Panc1 (cell line): ENCODE measurements around the gene OLFML1. TPM values are rescaled to one million over a fixed set of nuclear protein-coding genes. Genes with fewer than 3 reads are reported as not detected.

Experiments
- ATAC-seq: fragments of 200-7000 bp; cut with Tn5 transposase; 2 replicates; pipeline ENCODE4 v1.9.1; 2020; ENCODE audit warnings: mild to moderate bottlenecking, moderate library complexity
- BruUV-seq: library from RNA; stranded (reverse); fragments of 400-500 nt; replicated peaks from 2 replicates; lab custom pipeline; 2021; lab: Mats Ljungman, UMichigan
- CTCF ChIA-PET: fragments of 300-600 bp; sonication (Branson Sonifier 250); formaldehyde crosslinking; loops from one replicate; lab custom pipeline; 2022; ENCODE audit warnings: antibody characterized with exemption; lab: Charles Lee
- POLR2A ChIA-PET: fragments of 300-600 bp; sonication (Branson Sonifier 250); formaldehyde crosslinking; loops from one replicate; lab custom pipeline; 2022; ENCODE audit warnings: antibody characterized with exemption; lab: Charles Lee
- DNase-seq: peaks from one replicate; pipeline ENCODE4 v3.0.0-alpha.2; 2010; ENCODE audit warnings: low read depth, low spot score
- H3K27ac ChIP-seq: 2 replicates; pipeline ENCODE4 v1.5.1; 2011; ENCODE audit warnings: mild to moderate bottlenecking, low read length, inconsistent platforms
- H3K27me3 ChIP-seq: fragments of 200-500 bp; sonication (Bioruptor generic); 2 replicates; pipeline ENCODE4 v1.6.0; 2014; ENCODE audit warnings: low read length, inconsistent platforms; ENCODE audit not compliant: control insufficient read depth, insufficient read depth
- H3K36me3 ChIP-seq: fragments of 200-500 bp; sonication (Bioruptor generic); 2 replicates; pipeline ENCODE4 v1.5.1; 2014; ENCODE audit warnings: inconsistent platforms, mild to moderate bottlenecking, low read length, moderate library complexity; ENCODE audit not compliant: control insufficient read depth, insufficient read depth
- H3K4me1 ChIP-seq: 2 replicates; pipeline ENCODE4 v1.5.1; 2011; ENCODE audit warnings: inconsistent platforms, mild to moderate bottlenecking, low read length, moderate library complexity; ENCODE audit not compliant: control insufficient read depth, insufficient read depth
- H3K4me3 ChIP-seq, 2 experiments: 2 replicates each; pipeline ENCODE4 v1.5.1; 2011 to 2012; ENCODE audit warnings: low read depth in 2 of 2, low read length in 2 of 2, mild to moderate bottlenecking in 2 of 2, inconsistent platforms in 1 of 2, moderate library complexity in 1 of 2
- H3K9me3 ChIP-seq: fragments of 200-500 bp; sonication (Bioruptor generic); 2 replicates; pipeline ENCODE4 v1.5.1; 2014; ENCODE audit warnings: low read depth, mild to moderate bottlenecking, inconsistent platforms, low read length, moderate library complexity; ENCODE audit not compliant: control insufficient read depth, insufficient read depth
- POLR2AphosphoS5 ChIP-seq: IDR thresholded peaks from 2 replicates; pipeline ENCODE4 v1.6.1; 2012; ENCODE audit warnings: mild to moderate bottlenecking, low read depth, low read length, moderate library complexity
- SIN3A ChIP-seq: IDR thresholded peaks from 2 replicates; pipeline ENCODE4 v1.6.1; 2012; ENCODE audit warnings: low read depth, mild to moderate bottlenecking, low read length, moderate library complexity, borderline replicate concordance; ENCODE audit not compliant: insufficient read depth
- TCF7L2 ChIP-seq: IDR thresholded peaks from 2 replicates; pipeline ENCODE4 v1.6.1; 2011; ENCODE audit warnings: mild to moderate bottlenecking, low read depth, low read length, inconsistent platforms
- in situ Hi-C: cut with HindIII; loops from 2 replicates; pipeline ENCODE4 v1.10.0; 2016; ENCODE audit warnings: low sequenced_read_pairs, low pct_unique_long_range_greater_than_20kb
- intact Hi-C: fragments of 100-400 bp; cut with micrococcal nuclease; formaldehyde crosslinking; loops from one replicate; pipeline ENCODE4 v1.10.0; 2022; ENCODE audit not compliant: unreplicated experiment
- total RNA-seq: library from RNA; stranded (reverse); gene quantifications from one replicate; pipeline ENCODE4 v1.2.1, GENCODE V29; 2021; ENCODE audit not compliant: unreplicated experiment
- TF ChIP-seq, protein P1 (sequence below), 2 experiments: IDR thresholded peaks; 2 replicates each; pipeline ENCODE4 v1.6.1; 2011 to 2012; ENCODE audit warnings: low read depth in 2 of 2, control low read depth in 1 of 2, low read length in 1 of 2, mild to moderate bottlenecking in 1 of 2, moderate library complexity in 1 of 2; ENCODE audit not compliant: insufficient read depth in 1 of 2
- TF ChIP-seq, protein P2 (sequence below): fragments of 450-650 bp; IDR thresholded peaks from 2 replicates; pipeline ENCODE4 v1.5.1; 2017; ENCODE audit warnings: mild to moderate bottlenecking

Gene OLFML1
- total RNA-seq, 1 experiment from 2014 or later = not detected

DNA sequence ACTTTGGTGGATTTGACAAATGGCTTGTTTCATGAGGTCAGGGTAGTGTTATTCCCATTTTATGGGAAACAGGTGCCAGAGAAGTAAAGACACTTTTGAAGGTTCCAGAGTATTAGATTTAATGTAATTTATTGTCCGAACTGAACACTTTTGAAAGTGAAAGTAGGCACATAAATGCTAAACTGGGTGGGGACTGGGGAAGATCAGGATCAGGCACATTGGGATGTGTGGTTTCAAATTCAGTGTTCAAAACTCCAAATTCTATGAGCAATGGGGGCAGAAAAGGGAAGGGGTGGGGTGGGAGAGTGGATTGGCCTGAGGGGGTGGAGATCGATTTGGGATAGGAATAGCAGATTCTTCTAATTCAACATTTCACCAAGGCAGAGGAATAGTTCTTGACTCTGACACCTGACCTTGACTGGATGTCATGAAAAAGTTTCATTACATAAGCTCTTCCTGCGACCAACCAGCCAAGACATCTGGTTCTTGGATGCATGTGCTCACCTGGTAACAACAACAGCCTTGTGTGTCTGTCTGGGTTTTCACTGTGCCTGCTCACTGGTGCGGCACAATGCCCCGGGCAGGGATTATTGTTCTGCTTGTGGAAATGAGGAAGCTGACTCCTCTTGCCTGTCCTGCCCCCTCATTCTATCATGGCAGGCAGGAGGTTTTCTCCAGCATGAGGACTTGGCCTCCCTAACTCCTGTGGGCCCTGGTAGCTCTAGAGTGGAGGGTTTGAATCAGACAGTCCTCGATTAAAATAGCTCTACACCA is 39.3 kb downstream of the OLFML1 start:
- ChIA-PET POLR2A (no interaction called here), CTCF (interaction anchor here (0.6 kb wide), 1 partner anchor 1169 kb away, joined by 3 read pairs; no protein-coding TSS in a partner anchor)
- Histone ChIP-seq H3K36me3 (no peaks in the 10 kb centered on the region), H3K27ac (no peak overlapping the region), H3K4me3 (no peak overlapping the region), H3K27me3 (no peaks in the 10 kb centered on the region), H3K9me3 (no peaks in the 10 kb centered on the region), H3K4me1 (no peaks in the 10 kb centered on the region)
- intact Hi-C loops = no loop called here
- BruUV-seq = no TSS peak
- TF ChIP-seq SIN3A (no peak), POLR2AphosphoS5 (no peak), TCF7L2 (no peak)
- TF ChIP-seq, protein P1, sequence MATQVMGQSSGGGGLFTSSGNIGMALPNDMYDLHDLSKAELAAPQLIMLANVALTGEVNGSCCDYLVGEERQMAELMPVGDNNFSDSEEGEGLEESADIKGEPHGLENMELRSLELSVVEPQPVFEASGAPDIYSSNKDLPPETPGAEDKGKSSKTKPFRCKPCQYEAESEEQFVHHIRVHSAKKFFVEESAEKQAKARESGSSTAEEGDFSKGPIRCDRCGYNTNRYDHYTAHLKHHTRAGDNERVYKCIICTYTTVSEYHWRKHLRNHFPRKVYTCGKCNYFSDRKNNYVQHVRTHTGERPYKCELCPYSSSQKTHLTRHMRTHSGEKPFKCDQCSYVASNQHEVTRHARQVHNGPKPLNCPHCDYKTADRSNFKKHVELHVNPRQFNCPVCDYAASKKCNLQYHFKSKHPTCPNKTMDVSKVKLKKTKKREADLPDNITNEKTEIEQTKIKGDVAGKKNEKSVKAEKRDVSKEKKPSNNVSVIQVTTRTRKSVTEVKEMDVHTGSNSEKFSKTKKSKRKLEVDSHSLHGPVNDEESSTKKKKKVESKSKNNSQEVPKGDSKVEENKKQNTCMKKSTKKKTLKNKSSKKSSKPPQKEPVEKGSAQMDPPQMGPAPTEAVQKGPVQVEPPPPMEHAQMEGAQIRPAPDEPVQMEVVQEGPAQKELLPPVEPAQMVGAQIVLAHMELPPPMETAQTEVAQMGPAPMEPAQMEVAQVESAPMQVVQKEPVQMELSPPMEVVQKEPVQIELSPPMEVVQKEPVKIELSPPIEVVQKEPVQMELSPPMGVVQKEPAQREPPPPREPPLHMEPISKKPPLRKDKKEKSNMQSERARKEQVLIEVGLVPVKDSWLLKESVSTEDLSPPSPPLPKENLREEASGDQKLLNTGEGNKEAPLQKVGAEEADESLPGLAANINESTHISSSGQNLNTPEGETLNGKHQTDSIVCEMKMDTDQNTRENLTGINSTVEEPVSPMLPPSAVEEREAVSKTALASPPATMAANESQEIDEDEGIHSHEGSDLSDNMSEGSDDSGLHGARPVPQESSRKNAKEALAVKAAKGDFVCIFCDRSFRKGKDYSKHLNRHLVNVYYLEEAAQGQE (IDR thresholded peaks at IDR 0.05; ENCODE audit: insufficient read depth in 1 of 2, low read depth in 2 of 2, low read length in 1 of 2) = no peak
- TF ChIP-seq, protein P2, sequence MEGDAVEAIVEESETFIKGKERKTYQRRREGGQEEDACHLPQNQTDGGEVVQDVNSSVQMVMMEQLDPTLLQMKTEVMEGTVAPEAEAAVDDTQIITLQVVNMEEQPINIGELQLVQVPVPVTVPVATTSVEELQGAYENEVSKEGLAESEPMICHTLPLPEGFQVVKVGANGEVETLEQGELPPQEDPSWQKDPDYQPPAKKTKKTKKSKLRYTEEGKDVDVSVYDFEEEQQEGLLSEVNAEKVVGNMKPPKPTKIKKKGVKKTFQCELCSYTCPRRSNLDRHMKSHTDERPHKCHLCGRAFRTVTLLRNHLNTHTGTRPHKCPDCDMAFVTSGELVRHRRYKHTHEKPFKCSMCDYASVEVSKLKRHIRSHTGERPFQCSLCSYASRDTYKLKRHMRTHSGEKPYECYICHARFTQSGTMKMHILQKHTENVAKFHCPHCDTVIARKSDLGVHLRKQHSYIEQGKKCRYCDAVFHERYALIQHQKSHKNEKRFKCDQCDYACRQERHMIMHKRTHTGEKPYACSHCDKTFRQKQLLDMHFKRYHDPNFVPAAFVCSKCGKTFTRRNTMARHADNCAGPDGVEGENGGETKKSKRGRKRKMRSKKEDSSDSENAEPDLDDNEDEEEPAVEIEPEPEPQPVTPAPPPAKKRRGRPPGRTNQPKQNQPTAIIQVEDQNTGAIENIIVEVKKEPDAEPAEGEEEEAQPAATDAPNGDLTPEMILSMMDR = no peak
- ATAC-seq = no peak
- DNase-seq = no peak
- in situ Hi-C loops = no loop called here

DNA sequence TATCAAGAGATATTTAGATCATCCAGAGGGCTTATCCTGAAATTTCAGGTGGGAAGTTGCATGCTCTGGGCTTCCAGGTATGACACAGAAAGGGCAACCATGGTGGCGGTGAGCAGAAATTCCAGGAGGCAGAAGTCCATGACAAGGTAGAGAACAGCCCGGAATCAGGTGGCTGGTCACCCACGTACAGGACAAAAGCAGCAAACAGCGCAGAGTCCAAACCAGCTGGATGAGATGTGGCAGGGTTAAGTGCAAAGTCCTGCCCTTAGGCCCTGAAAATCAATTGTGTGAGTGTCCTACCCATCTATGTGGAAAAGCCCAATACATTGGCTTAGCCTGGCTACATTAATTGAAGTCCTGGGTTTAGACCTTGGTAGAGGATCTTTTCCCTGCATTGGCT is 40.1 kb downstream of the OLFML1 start:
- ATAC-seq = no peak
- in situ Hi-C loops (no loop called here), intact Hi-C loops (no loop called here)
- Histone ChIP-seq H3K9me3 (no peaks in the 10 kb centered on the region), H3K4me3 (no peak overlapping the region), H3K4me1 (no peaks in the 10 kb centered on the region), H3K27me3 (no peaks in the 10 kb centered on the region), H3K27ac (no peak overlapping the region), H3K36me3 (no peaks in the 10 kb centered on the region)
- ChIA-PET POLR2A (no interaction called here), CTCF (interaction anchor here (0.6 kb wide), 1 partner anchor 1170 kb away, joined by 3 read pairs; no protein-coding TSS in a partner anchor)
- DNase-seq = no peak
- BruUV-seq = no TSS peak
- TF ChIP-seq POLR2AphosphoS5 = no peak

DNA sequence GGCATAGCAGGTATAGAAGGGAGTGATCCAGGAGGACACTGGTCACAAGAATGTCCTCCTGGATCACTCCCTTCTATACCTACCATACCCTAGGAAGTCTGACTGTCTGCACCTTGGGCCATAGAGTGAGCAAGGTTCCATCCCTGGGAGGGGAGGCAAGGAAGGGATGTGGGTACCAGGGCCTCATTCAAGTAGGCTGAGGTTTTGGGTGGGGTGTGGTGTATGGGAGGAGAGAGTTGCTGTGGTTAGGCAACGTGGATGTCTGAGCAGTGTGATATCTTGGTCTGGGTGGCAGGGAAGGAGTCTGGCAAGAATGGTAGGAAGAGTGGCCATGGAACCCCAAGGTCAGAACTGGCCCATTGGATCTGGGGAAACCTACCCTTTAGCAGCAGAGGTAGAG is 41.7 kb downstream of the OLFML1 start:
- BruUV-seq = no TSS peak
- no peak overlapping the region for H3K4me3 ChIP-seq
- no peak for TF ChIP-seq TCF7L2
- TF ChIP-seq, protein P2 = no peak
- TF ChIP-seq, protein P1 (IDR thresholded peaks at IDR 0.05; ENCODE audit: insufficient read depth in 1 of 2, low read depth in 2 of 2, low read length in 1 of 2) = no peak
- TF ChIP-seq SIN3A = no peak
- no peak for TF ChIP-seq POLR2AphosphoS5
- CTCF ChIA-PET = no interaction called here
- POLR2A ChIA-PET = no interaction called here
- H3K36me3 ChIP-seq = no peaks in the 10 kb centered on the region
- in situ Hi-C loops = no loop called here
- no peaks in the 10 kb centered on the region for H3K27me3 ChIP-seq
- no peak overlapping the region for H3K27ac ChIP-seq
- ATAC-seq (no peak), DNase-seq (no peak)
- intact Hi-C loops = no loop called here
- H3K4me1 ChIP-seq = no peaks in the 10 kb centered on the region
- no peaks in the 10 kb centered on the region for H3K9me3 ChIP-seq
